ENCODE measurements around the gene MPRIP.

Gene MPRIP

GRCh38 chr17:17090642-17091103 lies 48.4 kb downstream of the MPRIP start:
- no peak for DNase-seq

DNA sequence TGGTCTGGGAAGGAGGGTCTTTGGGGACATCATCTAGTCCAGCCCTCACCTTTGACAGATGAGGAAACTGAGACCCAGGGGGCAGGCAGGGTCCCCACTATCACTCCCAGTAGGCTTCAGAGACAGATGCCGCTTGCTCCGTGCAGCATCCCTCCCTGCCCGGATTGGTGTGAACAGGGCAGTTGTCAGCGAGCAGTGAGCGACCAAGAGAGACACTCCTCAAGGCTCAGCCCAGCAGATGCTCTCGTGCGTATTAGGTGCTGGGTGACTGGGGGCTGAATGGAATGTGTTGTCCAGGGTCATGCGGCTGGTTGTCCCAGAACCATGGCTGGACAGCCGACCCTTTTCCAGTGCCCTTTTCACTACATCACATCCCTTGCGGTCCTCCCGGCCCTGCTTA lies 49.0 kb downstream of the MPRIP start:
- no peak for DNase-seq

DNA sequence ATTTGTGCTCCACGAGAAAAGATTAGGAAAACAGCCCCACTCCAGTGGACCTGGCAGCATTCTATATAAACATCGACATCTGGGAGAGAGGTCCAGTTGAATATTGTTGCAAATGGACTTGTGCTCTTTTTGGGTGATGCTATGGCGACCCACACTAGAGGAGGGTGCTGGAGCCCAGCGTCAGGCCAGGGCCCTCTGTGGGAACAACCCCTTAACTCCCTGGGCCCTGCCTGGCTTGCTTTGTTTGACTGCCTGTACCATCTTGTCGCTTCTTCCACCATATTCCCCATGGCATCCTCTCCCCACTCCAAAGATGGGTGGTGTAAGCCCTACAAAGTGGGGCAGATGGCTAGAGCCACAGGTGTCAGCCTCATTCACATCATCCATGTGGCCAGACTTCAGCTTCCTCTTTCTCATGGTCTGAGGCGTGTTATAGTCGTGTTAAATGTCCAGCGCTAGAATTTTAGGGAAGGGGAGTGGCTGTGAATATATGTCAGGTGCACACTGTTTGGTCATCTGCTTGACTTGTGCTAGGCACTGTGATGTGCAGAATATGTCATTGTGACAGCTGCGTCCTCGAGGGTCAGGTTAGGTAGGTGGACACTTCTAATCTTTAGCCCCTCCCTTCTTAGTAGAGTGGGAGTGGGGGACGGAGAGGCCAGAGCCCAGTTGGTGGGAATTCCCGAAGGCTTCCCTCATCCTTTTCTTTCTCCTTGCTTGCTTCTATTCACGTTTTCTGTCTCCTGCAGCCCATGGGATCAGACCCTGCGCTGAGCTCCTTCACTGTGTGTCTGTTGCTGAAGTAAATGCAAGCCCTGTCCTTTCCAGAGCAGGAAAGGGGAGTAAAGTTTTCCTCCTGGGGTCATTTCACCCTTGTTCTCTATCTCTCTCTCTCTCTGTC lies 49.8 kb downstream of the MPRIP start:
- no peak for DNase-seq

GRCh38 chr17:17093764-17094163 lies 51.5 kb downstream of the MPRIP start:
- DNase-seq: no peak

GRCh38 chr17:17096438-17097178 lies 54.4 kb downstream of the MPRIP start:
- DNase-seq: no peak

DNA sequence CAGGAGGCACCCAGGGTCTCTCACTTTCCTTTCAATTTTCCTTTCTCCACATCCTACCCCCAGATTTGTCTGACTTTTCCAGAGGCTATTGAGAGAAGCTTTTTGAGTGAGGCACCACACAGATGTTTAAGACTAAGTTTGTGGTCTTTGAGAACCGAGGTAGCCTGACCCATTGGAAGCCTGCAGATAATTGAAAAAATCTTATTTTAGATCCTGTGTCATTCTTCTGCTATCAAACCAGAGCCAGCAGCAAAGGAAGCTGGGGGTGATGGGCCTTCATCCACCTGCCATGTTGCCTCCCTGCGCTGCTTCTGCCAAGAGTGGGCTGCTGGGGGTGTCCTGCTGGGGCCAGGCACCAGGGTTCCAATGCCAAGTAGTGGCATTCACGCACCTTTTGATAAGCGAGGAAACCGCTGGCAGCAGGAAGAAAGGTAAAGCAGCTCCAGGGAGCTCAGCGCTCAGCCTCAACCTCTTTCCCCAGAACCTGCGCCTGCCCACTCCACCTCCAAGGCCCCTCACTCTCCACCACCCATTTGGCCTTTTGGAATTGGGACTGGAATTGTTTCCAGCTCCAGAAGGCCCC lies 55.6 kb downstream of the MPRIP start:
- no peak for DNase-seq

DNA sequence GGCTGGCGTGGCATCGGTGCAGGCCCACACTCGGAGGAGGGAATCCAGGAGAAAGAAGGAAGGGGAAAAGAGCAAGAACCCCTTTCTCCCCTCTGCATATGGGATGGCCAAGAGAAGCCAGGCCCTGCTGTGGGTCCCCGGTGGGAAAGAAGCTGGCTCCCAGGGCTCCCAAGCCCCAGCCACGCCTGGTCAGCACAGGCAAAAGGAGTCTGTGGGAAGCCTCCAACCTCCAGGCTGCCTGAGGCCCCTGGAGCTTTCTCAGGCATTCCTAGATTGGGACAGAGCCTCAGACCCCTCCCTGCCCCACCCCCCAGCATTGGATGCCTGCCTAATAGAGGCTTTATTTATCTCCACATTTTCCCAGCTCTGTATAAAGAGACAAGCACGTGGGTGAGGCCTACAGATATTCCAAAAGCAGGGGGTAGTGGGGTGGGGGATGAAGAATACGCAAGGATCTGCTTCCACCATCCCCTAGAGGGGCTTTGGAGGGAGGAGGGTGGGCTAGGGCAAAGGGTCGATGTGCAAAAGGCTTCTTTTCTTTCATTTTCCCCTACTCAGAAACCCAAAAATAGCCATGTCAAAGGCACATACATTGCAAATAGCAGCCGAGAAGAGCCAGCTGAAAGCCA lies 56.4 kb downstream of the MPRIP start:
- no peak for DNase-seq

GRCh38 chr17:17102176-17102575 lies 59.9 kb downstream of the MPRIP start:
- DNase-seq: no peak

GRCh38 chr17:17103160-17103559 lies 60.9 kb downstream of the MPRIP start:
- DNase-seq: no peak

DNA sequence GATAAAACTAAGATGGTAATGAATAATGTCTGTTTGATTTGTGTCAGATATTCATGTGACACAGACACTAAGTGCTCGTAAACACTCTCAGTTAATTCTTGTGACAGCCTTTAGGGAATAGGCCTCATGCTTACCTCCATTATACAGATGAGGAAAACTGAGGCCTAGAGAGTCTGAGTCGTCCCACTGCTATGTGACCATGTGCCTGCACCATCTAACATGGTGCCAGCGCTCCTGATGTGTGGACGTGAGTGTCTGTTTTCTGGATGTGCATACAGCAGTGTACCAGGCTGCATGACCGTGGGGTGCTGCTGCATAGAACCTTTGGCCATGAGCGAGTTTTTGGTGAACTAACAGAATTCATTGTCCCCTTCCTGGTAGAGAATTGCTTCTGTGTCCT lies 61.8 kb downstream of the MPRIP start:
- DNase-seq: no peak

GRCh38 chr17:17104494-17104893 lies 62.2 kb downstream of the MPRIP start:
- DNase-seq: no peak

- DNase-seq: no peak
Measured at GRCh38 chr17:17105976-17106375, 63.7 kb downstream of the MPRIP start.

GRCh38 chr17:17106756-17107155 lies 64.5 kb downstream of the MPRIP start:
- no peak for DNase-seq

- DNase-seq: no peak
Measured at GRCh38 chr17:17107281-17107680, 65.0 kb downstream of the MPRIP start.

DNA sequence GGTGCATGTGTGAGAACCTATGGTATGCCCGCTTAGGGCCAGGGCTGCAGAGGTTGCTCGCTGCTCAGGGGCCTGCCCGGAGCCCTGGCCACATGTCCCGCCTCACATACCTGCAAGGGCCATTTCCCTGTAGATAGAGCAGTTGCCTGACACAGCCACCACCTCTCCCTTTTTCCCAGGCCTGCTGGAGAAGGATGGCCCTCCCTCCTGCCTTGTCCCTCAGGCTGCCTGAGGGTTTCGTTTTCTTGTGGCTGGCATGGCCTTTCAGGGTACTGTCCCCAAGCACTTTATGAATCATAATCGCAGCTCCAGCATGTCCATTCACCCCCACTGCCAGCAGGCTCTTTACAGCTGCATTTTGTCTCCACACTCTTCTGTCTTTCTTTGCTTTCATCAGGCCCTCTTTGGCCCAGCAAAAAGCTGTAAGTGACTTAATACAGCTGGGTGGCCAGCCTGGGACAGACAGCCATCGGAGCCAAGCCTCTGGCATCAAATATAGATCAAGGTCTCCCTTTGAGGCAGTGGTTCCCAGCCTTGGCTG lies 65.7 kb downstream of the MPRIP start:
- DNase-seq: no peak

DNA sequence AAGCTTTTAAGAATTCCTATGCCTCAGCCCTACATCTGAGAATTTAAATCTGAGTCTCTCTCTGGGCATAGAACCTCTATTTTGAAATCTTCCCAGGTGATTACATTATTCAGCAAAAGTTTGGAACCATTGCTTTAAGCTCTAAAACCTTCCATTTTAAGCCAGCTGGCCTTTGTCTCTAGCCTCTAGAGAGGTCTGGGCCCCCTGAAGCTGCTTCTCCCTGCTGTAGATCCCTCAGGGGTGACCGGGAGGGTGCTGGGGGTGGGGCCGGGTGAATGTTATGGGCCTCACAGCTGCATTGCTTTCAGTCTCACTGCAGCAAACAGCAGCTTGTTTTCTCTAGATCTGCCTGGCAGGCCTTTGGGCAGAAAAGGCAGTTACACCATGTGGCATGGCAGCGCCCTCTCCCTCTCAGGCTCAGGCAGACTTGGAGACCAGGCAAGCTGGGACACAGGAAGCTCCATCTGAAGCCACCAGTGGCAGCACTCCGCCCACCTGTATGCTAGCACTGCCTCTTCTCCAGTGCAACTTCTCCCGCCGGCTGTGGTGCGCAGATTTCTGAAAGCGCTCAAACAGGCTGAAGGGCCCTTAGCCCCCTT lies 66.3 kb downstream of the MPRIP start:
- DNase-seq: no peak

GRCh38 chr17:17109256-17109655 lies 67.0 kb downstream of the MPRIP start:
- no peak for DNase-seq

DNA sequence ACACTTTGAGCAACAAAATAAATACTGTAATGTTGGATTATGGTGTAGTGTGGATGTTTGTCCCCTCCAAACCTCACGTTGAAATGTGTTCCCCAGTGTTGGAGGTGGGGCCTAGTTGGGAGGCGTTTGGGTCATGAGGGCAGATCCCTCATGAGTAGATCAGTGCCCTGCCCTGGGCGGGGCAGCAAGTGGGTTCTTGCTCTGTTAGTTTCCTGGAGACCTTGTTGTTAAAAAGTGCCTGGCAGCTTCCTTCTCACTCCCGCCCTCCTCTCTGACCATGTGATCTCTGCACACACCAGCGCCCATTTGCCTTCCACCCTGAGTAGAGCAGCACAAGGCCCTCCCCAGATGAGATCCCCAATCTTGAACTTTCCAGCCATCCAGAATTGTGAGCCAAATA lies 67.7 kb downstream of the MPRIP start:
- no peak for DNase-seq

GRCh38 chr17:17110520-17110919 lies 68.3 kb downstream of the MPRIP start:
- DNase-seq: no peak

DNA sequence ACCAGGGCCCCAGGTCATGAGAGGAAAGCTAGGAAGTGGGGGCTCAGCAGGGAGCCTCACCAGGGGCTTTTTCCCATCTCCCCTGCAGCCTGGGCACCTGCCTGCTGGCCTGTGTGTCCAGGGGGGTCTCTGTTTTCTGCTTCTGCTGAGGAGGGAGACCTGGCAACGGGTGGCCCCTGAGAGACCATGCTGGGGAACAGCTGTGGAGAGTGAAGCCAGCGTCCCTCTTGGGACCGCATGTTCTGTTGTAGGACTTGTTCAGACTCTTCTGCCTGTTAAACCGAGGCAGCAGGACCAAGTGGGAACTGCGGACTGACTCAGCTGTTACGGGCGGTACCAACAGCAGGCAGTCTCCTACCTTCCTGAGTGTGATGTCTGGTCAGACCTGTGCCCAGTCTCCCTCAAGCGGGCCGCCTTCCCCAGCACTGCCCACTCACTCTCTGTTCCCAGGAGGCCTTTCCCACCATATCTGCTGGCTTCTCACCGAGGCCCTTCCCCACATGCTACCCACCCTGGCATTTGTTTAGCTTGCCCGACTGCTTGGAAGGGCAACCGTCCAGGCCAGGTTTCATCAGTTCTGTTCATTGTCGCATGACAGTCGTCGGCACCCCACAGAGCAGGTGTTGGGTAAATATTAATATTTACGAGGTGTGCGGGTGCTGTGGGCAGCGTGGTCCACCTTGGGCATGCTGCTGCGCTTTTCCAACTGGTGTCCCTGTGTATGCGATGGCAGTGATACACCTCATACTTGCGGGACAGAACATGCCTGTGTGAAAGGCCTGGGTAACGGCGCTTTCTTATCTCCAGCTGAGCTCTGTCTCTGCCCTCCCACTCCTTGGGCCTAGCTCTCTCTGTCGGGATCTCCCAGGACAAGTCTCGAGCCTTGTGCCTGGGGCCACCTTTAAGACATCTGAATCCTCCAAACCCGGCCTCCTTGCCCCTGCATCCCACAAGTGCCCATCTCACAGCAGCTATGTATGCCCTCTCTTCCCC lies 69.4 kb downstream of the MPRIP start:
- DNase-seq: no peak

DNA sequence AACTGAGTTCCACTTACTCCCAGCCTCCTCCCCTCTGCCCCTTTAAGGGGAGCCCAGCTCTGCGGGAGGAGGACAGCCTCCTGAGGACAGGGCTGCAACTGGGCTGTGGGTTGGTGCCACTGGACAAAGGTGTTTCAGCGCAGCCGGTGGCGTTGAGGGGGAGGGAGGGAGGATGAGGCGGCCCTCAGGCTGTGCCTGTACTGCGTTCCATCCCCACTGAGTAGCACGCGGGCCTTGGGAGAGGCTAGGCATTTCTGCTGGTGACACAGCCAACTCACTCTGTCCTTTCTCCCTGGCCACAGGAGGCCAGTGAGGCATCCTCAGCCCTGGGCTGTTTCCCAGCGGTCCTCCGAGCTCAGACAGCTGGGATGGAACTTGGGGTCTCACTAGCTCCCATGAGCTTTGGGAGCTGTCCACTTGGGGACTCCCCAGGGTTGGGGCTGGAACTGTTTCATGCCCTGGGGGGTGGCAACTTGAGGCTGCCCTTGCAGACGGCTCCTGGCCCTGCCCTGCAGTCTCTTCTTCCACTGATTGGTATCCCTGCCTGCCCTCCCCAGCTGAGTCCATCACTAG lies 70.5 kb downstream of the MPRIP start:
- no peak for DNase-seq
